Measurements from ENCODE around the gene ARID2.

DNA sequence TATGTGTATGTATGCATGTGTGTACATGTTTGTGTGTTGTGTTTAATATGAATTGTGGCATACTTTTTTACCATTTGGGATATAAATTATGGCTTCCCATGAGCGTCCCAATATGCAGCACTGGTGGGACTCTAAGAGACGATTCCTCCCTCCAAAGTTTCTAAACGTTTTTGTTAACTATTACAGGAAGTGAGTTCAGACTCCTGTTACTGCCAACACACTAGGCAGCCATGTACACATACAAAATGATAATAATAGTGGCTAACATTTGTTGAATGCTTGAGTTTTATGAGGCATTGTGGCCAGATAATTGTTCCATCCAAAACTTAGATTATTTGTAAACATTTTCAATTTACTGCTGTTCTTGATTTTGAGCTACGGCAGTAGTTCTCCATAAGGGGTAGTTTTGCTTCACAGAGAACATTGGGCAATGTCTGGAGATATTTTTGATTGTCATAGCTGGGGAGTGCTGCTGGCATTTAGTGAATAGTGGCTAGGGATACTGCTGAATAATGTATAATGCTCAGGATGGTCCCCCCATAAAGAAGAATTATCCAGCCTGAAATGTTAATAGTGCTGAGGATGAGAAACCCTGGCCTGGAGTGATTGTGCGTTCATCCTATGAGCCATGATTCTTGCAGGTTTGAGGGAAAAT is 45.1 kb downstream of the ARID2 start:
- TF ChIP-seq JUNB (IDR thresholded peaks at IDR 0.05), result no peak
- no peak for TF ChIP-seq SMC3 (IDR thresholded peaks at IDR 0.05)
- TF ChIP-seq, protein P1, sequence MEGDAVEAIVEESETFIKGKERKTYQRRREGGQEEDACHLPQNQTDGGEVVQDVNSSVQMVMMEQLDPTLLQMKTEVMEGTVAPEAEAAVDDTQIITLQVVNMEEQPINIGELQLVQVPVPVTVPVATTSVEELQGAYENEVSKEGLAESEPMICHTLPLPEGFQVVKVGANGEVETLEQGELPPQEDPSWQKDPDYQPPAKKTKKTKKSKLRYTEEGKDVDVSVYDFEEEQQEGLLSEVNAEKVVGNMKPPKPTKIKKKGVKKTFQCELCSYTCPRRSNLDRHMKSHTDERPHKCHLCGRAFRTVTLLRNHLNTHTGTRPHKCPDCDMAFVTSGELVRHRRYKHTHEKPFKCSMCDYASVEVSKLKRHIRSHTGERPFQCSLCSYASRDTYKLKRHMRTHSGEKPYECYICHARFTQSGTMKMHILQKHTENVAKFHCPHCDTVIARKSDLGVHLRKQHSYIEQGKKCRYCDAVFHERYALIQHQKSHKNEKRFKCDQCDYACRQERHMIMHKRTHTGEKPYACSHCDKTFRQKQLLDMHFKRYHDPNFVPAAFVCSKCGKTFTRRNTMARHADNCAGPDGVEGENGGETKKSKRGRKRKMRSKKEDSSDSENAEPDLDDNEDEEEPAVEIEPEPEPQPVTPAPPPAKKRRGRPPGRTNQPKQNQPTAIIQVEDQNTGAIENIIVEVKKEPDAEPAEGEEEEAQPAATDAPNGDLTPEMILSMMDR (IDR thresholded peaks at IDR 0.05), result no peak
- TF ChIP-seq MAFK (IDR thresholded peaks at IDR 0.05; ENCODE audit: partially characterized antibody), result no peak
- TF ChIP-seq, protein P2, sequence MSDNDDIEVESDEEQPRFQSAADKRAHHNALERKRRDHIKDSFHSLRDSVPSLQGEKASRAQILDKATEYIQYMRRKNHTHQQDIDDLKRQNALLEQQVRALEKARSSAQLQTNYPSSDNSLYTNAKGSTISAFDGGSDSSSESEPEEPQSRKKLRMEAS (IDR thresholded peaks at IDR 0.05), result no peak
- no peak for TF ChIP-seq EHMT2 (IDR thresholded peaks at IDR 0.05; ENCODE audit: low read depth)

Data from A549 (cell line).